Measurements from ENCODE around the gene DNAH10. TPM values are rescaled to one million over a fixed set of nuclear protein-coding genes. Genes with fewer than 3 reads are reported as not detected.

DNAH10 gene
- total RNA-seq, 1 donor from 2014 or later: 0.51 TPM

DNA sequence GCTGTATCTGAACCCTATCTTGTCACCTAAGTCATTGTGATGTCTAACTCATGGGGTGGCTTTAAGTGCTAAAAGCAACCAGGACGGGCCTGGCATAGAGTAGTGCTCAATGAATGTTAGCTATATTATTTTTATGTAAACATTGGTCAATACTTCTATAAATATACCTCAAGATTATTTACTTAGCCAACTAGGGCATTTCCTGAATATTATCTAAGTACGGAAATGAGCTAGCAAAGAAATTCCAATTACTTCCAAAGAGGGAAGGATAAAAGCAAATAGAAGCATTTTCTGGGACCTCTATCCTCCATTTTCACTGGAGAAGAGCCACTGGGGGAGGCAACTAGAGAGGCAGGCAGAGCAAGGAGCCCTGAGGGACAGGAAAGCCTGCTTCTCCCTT lies 189.9 kb downstream of the DNAH10 start:
- CTCF ChIA-PET: interaction anchor here (1.0 kb wide), 1 partner anchor 33 kb away, joined by 3 read pairs; no protein-coding TSS in a partner anchor
- DNase-seq (no peak), ATAC-seq (ENCODE audit: low read depth) (no peak)
- Mint-ChIP-seq H3K27ac (no peak overlapping the region), H3K4me1 (no peaks in the 10 kb centered on the region), H3K9me3 (no peaks in the 10 kb centered on the region), H3K4me3 (no peak overlapping the region), H3K36me3 (ENCODE audit: low read depth) (peaks cover 11% of the 10 kb centered on the region), H3K27me3 (no peaks in the 10 kb centered on the region)
- TF ChIP-seq, protein P1, sequence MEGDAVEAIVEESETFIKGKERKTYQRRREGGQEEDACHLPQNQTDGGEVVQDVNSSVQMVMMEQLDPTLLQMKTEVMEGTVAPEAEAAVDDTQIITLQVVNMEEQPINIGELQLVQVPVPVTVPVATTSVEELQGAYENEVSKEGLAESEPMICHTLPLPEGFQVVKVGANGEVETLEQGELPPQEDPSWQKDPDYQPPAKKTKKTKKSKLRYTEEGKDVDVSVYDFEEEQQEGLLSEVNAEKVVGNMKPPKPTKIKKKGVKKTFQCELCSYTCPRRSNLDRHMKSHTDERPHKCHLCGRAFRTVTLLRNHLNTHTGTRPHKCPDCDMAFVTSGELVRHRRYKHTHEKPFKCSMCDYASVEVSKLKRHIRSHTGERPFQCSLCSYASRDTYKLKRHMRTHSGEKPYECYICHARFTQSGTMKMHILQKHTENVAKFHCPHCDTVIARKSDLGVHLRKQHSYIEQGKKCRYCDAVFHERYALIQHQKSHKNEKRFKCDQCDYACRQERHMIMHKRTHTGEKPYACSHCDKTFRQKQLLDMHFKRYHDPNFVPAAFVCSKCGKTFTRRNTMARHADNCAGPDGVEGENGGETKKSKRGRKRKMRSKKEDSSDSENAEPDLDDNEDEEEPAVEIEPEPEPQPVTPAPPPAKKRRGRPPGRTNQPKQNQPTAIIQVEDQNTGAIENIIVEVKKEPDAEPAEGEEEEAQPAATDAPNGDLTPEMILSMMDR (IDR thresholded peaks at IDR 0.05): no peak
- POLR2A ChIA-PET: no interaction called here
- intact Hi-C loops (cut with micrococcal nuclease): no loop called here

DNA sequence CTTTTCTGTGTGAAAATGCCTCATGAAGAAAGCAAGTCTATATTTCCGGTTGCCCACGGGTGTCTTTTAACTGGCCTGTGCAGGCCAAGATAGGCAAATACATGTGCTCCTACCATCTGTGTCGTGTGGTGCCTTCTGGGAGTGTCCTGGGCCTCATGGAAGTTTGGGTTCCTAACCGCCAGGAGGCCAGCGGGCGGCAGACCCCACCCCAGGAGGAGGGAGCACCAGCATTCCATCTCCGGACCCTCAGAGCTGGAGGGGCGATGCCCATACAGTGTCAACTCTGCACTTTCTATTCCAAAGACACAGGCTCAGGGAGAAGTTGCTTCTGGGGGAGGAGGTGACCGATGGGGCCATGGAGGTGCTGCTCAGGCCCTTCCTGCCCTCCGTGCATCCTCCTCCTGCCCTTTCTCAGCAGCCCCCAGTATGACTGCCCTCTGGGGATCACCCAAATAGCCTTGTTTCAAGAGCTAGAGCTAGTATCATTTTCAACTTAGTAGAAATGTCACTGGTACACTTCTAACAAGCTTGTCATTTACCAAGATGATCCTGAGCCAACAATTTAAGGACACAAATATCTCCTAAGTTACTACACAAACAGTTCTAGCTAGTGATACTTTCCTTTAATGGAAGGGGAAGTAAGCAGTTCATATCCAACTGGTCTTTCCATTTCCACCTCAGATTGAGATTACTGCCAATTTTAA lies 192.7 kb downstream of the DNAH10 start:
- no peak overlapping the region for H3K27ac Mint-ChIP-seq
- H3K27me3 Mint-ChIP-seq: no peaks in the 10 kb centered on the region
- ATAC-seq (ENCODE audit: low read depth): no peak
- H3K9me3 Mint-ChIP-seq: no peaks in the 10 kb centered on the region
- no peak overlapping the region for H3K4me3 Mint-ChIP-seq
- peaks cover 2% of the 10 kb centered on the region for H3K36me3 Mint-ChIP-seq (ENCODE audit: low read depth)
- intact Hi-C loops (cut with micrococcal nuclease): no loop called here
- TF ChIP-seq, protein P1 (IDR thresholded peaks at IDR 0.05): no peak
- ChIA-PET POLR2A (no interaction called here), CTCF (no interaction called here)
- no peak for DNase-seq
- no peaks in the 10 kb centered on the region for H3K4me1 Mint-ChIP-seq

DNA sequence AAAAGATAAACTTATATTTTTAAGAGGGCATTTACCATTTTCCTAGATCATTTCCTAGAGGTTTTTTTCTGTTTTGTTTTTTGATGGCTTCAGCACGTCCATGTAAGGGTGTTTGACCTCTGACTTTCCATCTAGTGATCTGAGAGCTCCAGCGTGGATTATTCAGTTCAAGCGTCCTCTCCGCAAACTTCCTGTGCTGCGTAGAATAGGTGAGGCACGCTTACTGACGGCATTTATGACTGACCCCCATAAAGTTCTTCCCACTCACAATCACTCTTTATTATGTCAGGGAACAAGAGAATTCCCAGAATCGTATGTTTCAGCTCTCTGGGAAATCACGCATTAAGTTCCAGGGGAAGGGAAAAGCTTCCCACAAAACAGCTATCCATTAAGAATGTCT lies 194.1 kb downstream of the DNAH10 start:
- Mint-ChIP-seq H3K4me3 (no peak overlapping the region), H3K4me1 (no peaks in the 10 kb centered on the region), H3K9me3 (no peaks in the 10 kb centered on the region), H3K36me3 (ENCODE audit: low read depth) (no peaks in the 10 kb centered on the region), H3K27me3 (no peaks in the 10 kb centered on the region), H3K27ac (no peak overlapping the region)
- TF ChIP-seq, protein P1 (IDR thresholded peaks at IDR 0.05): no peak
- POLR2A ChIA-PET: no interaction called here
- ATAC-seq (ENCODE audit: low read depth) (no peak), DNase-seq (no peak)
- intact Hi-C loops (cut with micrococcal nuclease): no loop called here
- CTCF ChIA-PET: no interaction called here

DNA sequence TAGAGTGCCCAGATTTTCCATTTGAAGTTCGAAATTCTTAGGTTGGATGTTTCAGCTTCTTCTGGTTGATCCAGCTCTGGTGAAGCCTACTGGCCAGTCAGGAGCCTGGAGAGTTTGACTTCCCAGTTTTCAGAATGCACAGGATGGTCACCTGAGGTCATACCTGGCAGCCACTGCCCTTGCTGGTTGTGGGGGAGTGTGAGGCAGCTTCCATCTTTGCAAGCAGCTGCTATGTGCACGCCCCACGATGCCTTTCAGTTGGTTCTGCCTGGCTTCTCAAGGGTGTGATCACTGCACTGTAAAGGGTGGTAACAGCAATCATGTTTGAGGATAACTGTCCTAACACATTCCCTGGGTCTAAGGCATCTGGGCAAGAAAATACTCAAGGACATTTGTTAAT lies 195.1 kb downstream of the DNAH10 start:
- Mint-ChIP-seq H3K36me3 (ENCODE audit: low read depth) (no peaks in the 10 kb centered on the region), H3K27me3 (no peaks in the 10 kb centered on the region), H3K4me3 (no peak overlapping the region), H3K9me3 (no peaks in the 10 kb centered on the region), H3K27ac (no peak overlapping the region), H3K4me1 (no peaks in the 10 kb centered on the region)
- ATAC-seq (ENCODE audit: low read depth): no peak
- intact Hi-C loops (cut with micrococcal nuclease): no loop called here
- TF ChIP-seq, protein P1 (IDR thresholded peaks at IDR 0.05): no peak
- ChIA-PET POLR2A (interaction anchor here (0.7 kb wide), 1 partner anchor 507 kb away, joined by 5 read pairs; no protein-coding TSS in a partner anchor), CTCF (no interaction called here)
- DNase-seq: no peak

DNA sequence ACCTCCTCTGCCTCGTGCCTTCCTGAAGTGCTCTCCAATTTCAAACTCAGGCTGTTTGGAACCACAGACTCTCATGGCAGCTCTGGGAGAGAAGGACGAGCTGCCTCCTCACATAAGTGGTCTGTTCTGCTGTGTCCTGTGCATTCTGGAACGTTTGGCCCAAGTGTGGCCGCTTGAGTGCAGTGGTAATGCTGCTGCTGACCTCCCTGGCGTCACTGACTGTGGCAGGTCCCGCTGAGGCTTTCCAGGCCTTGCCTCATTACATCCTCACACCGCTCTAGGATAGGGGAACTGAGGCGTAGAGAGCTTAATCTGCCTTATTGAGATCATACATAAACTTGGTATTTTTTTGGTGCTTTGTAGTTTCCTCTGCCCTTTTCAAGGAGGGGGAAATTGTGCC lies 196.4 kb downstream of the DNAH10 start:
- TF ChIP-seq, protein P1 (IDR thresholded peaks at IDR 0.05): no peak
- ATAC-seq (ENCODE audit: low read depth) (no peak), DNase-seq (no peak)
- CTCF ChIA-PET: no interaction called here
- H3K4me3 Mint-ChIP-seq: no peak overlapping the region
- POLR2A ChIA-PET: no interaction called here
- no peaks in the 10 kb centered on the region for H3K36me3 Mint-ChIP-seq (ENCODE audit: low read depth)
- no peaks in the 10 kb centered on the region for H3K4me1 Mint-ChIP-seq
- intact Hi-C loops (cut with micrococcal nuclease): no loop called here
- no peak overlapping the region for H3K27ac Mint-ChIP-seq
- no peaks in the 10 kb centered on the region for H3K27me3 Mint-ChIP-seq
- H3K9me3 Mint-ChIP-seq: no peaks in the 10 kb centered on the region
